ENCODE results near the gene CHD6.

- no peak for TF ChIP-seq CREB1 (IDR thresholded peaks at IDR 0.05)
- no peak for TF ChIP-seq CREB1 (CRISPR knock-in tag; IDR thresholded peaks at IDR 0.05)
- TF ChIP-seq TCF12 (IDR thresholded peaks at IDR 0.05) = no peak
- no peak for TF ChIP-seq TCF12 (CRISPR knock-in tag; IDR thresholded peaks at IDR 0.05)
- no peak for TF ChIP-seq GMEB1 (CRISPR knock-in tag; IDR thresholded peaks at IDR 0.05; ENCODE audit: borderline replicate concordance)
- TF ChIP-seq ZBTB8A (CRISPR knock-in tag; IDR thresholded peaks at IDR 0.05; ENCODE audit: borderline replicate concordance, low read depth) = no peak
- TF ChIP-seq, protein P1, sequence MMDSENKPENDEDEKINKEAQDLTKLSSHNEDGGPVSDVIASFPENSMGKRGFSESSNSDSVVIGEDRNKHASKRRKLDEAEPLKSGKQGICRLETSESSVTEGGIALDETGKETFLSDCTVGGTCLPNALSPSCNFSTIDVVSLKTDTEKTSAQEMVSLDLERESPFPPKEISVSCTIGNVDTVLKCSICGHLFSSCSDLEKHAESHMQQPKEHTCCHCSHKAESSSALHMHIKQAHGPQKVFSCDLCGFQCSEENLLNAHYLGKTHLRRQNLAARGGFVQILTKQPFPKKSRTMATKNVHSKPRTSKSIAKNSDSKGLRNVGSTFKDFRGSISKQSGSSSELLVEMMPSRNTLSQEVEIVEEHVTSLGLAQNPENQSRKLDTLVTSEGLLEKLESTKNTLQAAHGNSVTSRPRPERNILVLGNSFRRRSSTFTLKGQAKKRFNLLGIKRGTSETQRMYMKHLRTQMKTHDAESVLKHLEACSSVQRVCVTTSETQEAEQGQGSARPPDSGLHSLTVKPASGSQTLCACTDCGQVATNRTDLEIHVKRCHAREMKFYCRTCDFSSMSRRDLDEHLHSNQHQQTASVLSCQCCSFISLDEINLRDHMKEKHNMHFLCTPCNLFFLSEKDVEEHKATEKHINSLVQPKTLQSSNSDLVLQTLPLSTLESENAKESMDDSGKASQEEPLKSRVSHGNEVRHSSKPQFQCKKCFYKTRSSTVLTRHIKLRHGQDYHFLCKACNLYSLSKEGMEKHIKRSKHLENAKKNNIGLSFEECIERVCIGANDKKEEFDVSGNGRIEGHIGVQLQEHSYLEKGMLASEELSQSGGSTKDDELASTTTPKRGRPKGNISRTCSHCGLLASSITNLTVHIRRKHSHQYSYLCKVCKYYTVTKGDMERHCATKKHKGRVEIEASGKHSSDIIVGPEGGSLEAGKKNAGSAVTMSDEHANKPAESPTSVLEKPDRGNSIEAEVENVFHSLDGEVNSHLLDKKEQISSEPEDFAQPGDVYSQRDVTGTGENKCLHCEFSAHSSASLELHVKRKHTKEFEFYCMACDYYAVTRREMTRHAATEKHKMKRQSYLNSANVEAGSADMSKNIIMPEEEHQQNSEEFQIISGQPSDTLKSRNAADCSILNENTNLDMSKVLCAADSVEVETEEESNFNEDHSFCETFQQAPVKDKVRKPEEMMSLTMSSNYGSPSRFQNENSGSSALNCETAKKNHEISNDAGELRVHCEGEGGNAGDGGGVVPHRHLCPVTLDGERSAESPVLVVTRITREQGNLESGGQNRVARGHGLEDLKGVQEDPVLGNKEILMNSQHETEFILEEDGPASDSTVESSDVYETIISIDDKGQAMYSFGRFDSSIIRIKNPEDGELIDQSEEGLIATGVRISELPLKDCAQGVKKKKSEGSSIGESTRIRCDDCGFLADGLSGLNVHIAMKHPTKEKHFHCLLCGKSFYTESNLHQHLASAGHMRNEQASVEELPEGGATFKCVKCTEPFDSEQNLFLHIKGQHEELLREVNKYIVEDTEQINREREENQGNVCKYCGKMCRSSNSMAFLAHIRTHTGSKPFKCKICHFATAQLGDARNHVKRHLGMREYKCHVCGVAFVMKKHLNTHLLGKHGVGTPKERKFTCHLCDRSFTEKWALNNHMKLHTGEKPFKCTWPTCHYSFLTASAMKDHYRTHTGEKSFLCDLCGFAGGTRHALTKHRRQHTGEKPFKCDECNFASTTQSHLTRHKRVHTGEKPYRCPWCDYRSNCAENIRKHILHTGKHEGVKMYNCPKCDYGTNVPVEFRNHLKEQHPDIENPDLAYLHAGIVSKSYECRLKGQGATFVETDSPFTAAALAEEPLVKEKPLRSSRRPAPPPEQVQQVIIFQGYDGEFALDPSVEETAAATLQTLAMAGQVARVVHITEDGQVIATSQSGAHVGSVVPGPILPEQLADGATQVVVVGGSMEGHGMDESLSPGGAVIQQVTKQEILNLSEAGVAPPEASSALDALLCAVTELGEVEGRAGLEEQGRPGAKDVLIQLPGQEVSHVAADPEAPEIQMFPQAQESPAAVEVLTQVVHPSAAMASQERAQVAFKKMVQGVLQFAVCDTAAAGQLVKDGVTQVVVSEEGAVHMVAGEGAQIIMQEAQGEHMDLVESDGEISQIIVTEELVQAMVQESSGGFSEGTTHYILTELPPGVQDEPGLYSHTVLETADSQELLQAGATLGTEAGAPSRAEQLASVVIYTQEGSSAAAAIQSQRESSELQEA (CRISPR knock-in tag; IDR thresholded peaks at IDR 0.05; ENCODE audit: not compliant biosample characterization) = no peak
- no peak for TF ChIP-seq SRY (CRISPR knock-in tag; IDR thresholded peaks at IDR 0.05)
- TF ChIP-seq ZGPAT (CRISPR knock-in tag; IDR thresholded peaks at IDR 0.05) = no peak
- TF ChIP-seq, protein P2, sequence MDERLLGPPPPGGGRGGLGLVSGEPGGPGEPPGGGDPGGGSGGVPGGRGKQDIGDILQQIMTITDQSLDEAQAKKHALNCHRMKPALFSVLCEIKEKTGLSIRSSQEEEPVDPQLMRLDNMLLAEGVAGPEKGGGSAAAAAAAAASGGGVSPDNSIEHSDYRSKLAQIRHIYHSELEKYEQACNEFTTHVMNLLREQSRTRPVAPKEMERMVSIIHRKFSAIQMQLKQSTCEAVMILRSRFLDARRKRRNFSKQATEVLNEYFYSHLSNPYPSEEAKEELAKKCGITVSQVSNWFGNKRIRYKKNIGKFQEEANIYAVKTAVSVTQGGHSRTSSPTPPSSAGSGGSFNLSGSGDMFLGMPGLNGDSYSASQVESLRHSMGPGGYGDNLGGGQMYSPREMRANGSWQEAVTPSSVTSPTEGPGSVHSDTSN (CRISPR knock-in tag; IDR thresholded peaks at IDR 0.05) = no peak
- TF ChIP-seq, protein P3, sequence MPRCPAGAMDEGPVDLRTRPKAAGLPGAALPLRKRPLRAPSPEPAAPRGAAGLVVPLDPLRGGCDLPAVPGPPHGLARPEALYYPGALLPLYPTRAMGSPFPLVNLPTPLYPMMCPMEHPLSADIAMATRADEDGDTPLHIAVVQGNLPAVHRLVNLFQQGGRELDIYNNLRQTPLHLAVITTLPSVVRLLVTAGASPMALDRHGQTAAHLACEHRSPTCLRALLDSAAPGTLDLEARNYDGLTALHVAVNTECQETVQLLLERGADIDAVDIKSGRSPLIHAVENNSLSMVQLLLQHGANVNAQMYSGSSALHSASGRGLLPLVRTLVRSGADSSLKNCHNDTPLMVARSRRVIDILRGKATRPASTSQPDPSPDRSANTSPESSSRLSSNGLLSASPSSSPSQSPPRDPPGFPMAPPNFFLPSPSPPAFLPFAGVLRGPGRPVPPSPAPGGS (CRISPR knock-in tag; IDR thresholded peaks at IDR 0.05) = no peak
These were observed 47.2 kb downstream of the CHD6 start for GRCh38 chr20:41571006-41571405.

Measured in HepG2 (cell line).